Hematopoietic multipotent progenitor cell treated with erythropoietin and hydrocortisone succinate and interleukin-3 and kit ligand, for 8 days (in vitro differentiated cells): ENCODE measurements around the gene THSD7A.

Source experiments
- DNase-seq: peaks from one replicate; pipeline ENCODE4 v3.0.0-alpha.2; 2015

The THSD7A gene

GRCh38 chr7:11831736-11832495, at the start of gene THSD7A:
Gene THSD7A (minus strand): TSS chr7:11832198. CDS start chr7:11831946, 252 bp downstream.
- DNase-seq: no peak

- no peak for DNase-seq
Measured at GRCh38 chr7:11881680-11882079, 49.7 kb upstream of the THSD7A start.

DNA sequence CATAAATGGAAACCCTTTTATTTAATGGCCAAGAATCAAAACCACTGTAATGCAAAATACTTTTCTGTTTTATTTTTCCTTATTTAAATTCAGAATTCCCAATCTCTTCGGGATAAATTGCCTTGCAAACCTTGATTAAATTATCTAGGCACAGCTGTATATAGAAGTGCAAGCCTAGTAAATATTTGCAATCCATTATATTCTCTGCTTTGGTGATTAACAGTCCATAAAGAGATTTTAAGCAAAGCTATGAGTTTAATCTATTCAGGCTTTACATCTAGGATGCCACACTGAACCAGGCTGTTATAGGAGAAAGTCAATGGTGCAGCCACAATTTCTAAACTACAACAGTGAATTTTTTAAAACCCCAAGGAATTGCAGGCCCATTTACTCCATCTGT, 43.6 kb upstream of the THSD7A start:
- no peak for DNase-seq

GRCh38 chr7:11865671-11866070, 33.7 kb upstream of the THSD7A start:
- DNase-seq: no peak

DNA sequence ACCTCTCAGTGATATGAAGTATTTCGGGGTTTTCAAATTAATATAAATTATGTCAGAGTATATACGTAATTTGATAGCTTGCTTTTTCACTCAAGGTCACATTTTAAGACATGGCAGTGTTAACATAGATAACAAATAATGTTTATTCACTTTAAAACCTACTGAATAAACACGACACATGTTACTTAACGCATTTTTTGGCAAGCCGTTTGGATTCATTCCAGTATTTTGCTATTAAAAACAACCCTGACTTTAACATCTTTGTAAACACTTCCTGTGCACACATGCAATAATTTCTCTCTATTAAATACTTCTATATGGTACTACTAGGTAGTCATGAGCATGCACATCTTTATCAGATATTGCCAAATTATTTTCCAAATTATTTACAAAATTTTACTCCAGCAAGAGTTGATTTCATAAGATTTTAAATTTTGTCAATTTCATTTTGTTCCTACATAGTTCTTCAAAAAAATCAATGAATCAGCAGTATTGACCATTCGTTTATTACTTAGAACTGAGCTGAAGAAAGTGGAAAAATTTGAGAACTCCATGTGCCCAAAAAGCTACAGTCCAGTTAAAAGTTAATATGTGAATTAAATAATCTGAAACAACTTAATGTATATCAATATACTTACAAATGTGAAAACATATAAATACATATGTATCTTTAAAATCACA, 26.8 kb upstream of the THSD7A start:
- DNase-seq: no peak

DNA sequence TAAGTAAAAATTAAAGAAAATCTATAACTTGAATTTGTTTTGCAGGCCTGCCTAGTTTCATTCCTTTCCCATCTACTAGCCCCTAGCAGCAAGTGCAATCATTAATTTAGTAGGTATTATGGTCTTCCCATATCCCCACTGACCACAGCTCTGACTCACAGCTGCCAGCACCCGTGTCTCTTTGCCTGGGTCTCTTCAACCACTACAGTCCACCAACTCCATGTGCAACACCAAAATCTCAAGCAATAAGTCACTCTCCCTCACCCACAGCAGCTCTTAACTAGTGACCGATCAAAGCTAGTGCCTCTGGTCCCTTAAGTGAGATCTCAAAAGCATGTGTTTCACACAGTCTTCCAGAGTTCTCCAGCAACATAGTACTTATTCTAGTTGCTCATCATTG, 26.0 kb upstream of the THSD7A start:
- DNase-seq: no peak

GRCh38 chr7:11848251-11848650, 16.3 kb upstream of the THSD7A start:
- DNase-seq: no peak

DNA sequence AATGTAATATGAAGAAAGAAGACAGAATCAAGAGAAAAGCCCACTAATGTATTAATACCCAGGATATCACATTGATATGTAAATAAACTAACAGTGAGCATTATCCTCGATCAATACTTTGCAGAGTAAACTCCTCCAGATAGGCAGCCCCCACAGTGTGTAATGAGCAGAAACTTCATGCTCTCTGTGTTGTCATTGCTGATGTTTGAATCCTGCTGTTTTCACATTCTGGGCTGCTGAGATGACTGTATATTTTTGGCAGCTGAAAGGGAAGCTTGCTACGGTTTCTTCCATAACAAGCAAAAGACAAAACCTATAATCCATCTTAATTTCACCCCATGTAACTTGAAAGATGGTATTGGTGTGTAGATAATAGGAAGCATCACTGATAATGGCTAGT, 15.3 kb upstream of the THSD7A start:
- DNase-seq: no peak

- no peak for DNase-seq
Measured at GRCh38 chr7:11846361-11846955, 14.5 kb upstream of the THSD7A start.

- DNase-seq: no peak
Measured at GRCh38 chr7:11843113-11843765, 11.2 kb upstream of the THSD7A start.

DNA sequence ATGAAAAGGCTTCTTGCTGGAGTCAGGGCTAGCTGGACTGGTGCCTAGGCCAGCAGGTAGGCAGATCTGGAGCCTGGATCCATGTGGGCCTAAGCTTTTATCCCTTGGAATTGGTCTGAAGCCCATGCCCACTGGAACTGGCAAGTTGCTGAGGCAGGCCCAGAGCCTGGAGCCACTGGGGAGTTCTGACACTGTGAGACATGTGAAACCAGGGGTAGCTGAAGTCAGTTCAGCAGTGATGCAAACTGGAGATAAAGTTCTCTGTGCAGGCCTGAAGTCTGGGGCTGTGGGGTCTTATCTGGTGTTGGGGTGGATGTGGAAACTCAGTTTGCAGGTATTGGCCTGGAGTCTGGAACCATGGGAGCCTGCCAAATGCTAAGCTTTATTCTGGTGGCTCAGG, 9.7 kb upstream of the THSD7A start:
- no peak for DNase-seq

DNA sequence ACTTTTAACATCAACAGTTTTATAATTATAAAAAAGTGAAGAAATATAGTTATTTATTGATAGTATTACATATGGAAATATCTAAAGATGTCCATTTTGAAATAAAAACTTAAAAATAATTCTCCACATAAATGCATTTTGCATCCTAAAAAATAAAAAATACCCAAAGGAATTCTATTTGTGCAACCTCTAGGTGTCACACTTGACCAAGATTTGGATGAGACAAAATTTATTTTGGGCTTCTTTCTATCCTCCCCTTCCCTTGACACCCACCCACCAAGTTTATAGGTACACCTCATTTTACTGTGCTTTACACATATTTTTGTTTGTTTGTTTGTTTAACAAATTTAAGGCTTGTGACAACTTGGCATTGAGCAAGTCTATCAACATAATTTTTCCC, 3.3 kb upstream of the THSD7A start:
- DNase-seq: peak; percentile 3

DNA sequence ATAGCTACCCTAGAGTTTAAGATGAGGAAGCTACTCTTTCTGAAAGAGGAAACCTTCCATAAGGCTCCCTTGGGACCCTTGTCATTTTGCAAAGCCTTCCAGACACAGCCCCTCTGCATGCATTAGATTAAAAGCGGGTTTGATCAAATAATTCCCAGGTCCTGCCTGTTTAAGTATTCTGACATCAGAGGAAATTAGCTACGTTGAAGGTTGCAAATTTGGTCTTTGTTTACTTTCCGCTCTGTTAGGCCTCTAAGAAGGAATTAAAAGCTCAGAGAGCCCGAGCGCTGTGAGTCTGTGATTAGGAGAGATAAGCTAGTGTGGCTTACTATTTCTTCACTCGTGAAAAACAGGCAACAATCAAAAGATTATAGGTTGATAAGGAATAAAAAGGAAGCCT, 1.4 kb upstream of the THSD7A start:
- peak; percentile 6 for DNase-seq

GRCh38 chr7:11831156-11831735, 752 bp downstream of the THSD7A start:
- no peak for DNase-seq

- DNase-seq: no peak
Measured at GRCh38 chr7:11830582-11831155, 1.3 kb downstream of the THSD7A start.

- no peak for DNase-seq
Measured at GRCh38 chr7:11829954-11830353, 2.0 kb downstream of the THSD7A start.

DNA sequence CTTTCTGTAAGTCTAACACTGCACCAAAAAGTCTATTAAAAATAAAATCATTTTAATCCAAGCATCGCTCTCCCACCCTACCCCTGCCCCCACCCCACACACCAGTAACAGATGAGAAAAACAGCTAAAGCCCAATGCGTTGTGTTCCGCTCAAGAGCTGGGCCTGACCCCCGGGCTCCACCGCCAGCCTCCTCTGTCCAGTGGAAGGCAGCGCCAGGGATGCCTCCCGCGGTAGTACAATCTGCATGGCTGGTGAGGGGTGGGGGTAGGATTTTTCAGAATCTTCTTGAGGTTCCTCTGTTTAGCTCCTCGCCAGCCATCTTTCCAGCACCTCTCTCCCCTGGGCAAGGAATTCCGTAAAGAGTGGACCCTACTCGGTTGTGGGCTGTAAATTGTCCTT, 12.1 kb downstream of the THSD7A start:
- no peak for DNase-seq

GRCh38 chr7:11819271-11819670, 12.7 kb downstream of the THSD7A start:
- DNase-seq: no peak

DNA sequence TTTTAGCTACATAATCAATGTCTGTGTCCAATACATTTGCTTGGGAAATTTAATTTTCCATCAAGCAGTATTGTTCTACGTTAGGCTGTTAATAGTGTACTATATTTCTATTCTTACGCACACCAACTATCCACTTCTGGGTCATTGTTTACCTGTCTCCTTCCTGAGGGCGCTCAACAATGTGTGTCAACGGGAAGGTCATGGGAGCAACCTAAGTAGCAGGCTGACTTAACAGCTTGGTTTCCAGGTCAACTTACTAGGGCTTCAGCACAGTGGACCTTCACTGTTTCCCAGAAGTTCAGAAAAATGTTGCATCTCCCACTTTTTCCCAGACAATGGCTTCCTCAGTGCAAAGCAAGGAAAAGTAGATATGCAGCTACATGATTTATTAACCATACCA, 13.7 kb downstream of the THSD7A start:
- DNase-seq: no peak

DNA sequence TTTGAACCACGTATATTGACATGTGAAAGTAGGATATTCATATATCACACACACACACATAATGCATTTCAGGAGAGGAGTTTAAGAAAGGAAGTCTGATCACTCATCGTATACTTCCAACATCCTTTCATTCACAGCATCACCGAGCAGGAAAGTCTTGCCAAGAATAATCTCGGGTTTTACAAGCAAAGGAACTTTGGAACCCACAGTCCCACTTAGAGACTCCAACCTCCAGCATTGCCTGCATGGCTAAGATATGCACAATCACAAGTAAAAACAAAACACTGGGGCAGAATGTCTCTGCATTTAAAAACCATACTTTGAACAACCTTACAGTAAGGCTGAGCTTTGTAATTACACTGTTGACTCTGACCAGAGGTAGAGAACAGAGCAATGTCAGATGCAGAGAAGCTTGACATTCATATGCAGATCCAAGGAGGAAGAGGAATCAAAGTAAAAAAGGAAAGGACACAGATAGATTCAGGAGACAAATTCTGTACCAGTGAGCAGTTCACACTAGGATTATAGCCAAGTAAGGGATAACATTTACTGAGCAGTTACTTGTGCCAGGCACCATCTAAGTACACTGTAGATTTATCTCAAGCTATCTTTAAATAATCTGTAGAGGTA, 14.8 kb downstream of the THSD7A start:
- DNase-seq: no peak

DNA sequence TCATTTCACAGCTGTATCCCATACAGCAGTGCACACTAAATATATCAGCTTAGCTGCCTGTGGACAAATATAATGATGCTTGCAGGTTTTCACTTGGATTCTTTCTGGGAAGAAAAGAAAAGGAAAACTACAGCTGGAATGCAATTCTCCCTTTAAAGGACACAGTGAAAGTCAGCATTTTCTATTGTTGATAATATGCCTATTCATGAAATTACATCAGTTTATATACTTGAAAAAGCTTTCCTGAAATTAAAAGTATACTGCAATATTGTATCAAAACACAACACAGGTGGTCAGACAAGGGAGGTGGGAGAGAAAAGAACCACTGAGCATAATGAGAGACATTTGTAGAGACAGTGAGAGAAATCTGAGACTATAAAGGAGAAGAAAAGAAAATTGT, 20.3 kb downstream of the THSD7A start:
- DNase-seq: no peak

GRCh38 chr7:11810043-11810625, 21.9 kb downstream of the THSD7A start:
- no peak for DNase-seq
